Ovary (tissue), 3 donors: ENCODE measurements around the gene OBI1.

Experiments
- POLR2A ChIP-seq: fragments of 450-650 bp; IDR thresholded peaks from one replicate; pipeline ENCODE4 v1.6.1; 2017; ENCODE audit warnings: antibody characterized with exemption, mild to moderate bottlenecking, moderate library complexity
- TF ChIP-seq, protein P1 (sequence below), 3 donors: fragments of 450-650 bp in 2 of 3; fragments of 200-600 bp in 1 of 3; IDR thresholded peaks; one replicate each; pipeline versions ENCODE4 v1.5.1 to v1.8.0; 2016 to 2022; ENCODE audit warnings: antibody characterized with exemption in 3 of 3, mild to moderate bottlenecking in 1 of 3
- donor health status: DM: no; HTN: no; CAD: no.

DNA sequence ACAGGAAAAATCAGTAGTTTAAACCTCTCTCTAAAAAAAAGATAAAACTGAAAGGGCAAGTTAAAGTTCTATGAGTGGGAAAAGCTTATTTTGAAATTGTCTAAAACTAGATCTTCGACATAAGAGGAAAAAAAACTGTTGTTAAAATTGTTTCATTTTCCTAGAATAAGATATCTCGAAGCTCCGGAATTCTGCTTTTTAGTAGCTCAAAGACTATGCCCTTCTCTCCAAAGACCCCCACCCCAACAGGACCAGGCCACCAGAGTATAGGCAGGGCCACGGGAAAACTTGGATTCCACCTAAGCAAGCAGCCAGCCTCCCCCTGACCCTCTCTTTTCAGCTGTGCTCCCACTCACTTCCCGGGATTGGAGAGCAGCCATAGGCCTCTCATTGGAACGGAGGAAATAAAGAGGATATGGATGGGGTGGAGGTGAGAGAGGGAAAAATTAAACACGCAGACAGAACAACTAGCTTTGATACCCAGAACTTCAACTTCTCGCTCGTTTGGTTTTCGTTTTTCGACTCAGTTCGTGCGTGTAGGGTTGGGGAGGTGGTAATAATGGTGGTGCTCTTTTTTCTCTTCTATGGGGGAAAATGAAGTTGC is 58.6 kb downstream of the OBI1 start:
- no peak for TF ChIP-seq POLR2A
- TF ChIP-seq, protein P1, sequence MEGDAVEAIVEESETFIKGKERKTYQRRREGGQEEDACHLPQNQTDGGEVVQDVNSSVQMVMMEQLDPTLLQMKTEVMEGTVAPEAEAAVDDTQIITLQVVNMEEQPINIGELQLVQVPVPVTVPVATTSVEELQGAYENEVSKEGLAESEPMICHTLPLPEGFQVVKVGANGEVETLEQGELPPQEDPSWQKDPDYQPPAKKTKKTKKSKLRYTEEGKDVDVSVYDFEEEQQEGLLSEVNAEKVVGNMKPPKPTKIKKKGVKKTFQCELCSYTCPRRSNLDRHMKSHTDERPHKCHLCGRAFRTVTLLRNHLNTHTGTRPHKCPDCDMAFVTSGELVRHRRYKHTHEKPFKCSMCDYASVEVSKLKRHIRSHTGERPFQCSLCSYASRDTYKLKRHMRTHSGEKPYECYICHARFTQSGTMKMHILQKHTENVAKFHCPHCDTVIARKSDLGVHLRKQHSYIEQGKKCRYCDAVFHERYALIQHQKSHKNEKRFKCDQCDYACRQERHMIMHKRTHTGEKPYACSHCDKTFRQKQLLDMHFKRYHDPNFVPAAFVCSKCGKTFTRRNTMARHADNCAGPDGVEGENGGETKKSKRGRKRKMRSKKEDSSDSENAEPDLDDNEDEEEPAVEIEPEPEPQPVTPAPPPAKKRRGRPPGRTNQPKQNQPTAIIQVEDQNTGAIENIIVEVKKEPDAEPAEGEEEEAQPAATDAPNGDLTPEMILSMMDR (IDR thresholded peaks at IDR 0.05): no peak
